Measurements from ENCODE around the gene C1orf115. TPM values are rescaled to one million over a fixed set of nuclear protein-coding genes. Genes with fewer than 3 reads are reported as not detected.
A peak's percentile ranks its signal among the peaks of the same experiment; 100 is the strongest.

C1orf115 gene
- polyA plus RNA-seq, 3 donors = 0.47 to 3.1 (median 1.9) TPM

- Mint-ChIP-seq H3K27ac (peak overlapping the region in 6 of 7 donors; percentile 32 to 90 (median 78)), H3K9me3 (peaks cover 0 to 2% (median 0%) of the 10 kb centered on the region in 7 donors), H3K36me3 (peaks cover 0 to 2% of the 10 kb centered on the region in 2 donors), H3K4me1 (peaks cover 31% of the 10 kb centered on the region), H3K27me3 (ENCODE audit: low read depth in 3 of 3) (peaks cover 0 to 8% (median 0%) of the 10 kb centered on the region in 3 donors), H3K4me3 (peak overlapping the region; percentile 17 to 65)
- intact Hi-C loops (cut with micrococcal nuclease) = loop anchor here in 1 of 2 donors (5.0 kb wide), 1 partner anchor 40 kb away; the partner anchor contains the start of gene C1orf115
- H3K79me2 ChIP-seq (ENCODE audit: insufficient read depth, low read length) = no peaks in the 10 kb centered on the region
- peak in 1 of 3 donors; percentile 35 for DNase-seq
- H3K27ac ChIP-seq (ENCODE audit: low read depth in 1 of 2, low read length in 2 of 2) = peak overlapping the region in 1 of 2 donors; percentile 53
- peak overlapping the region in 1 of 3 experiments; percentile 55 for H3K4me3 ChIP-seq (replicated peaks in 1 of 3; ENCODE audit: low read depth in 2 of 3, low read length in 3 of 3)
- peak overlapping the region; percentile 62 for H2AFZ ChIP-seq (ENCODE audit: insufficient read depth, low read depth, low read length, poor library complexity, severe bottlenecking)
- no peaks in the 10 kb centered on the region for H3K36me3 ChIP-seq (replicated peaks in 1 of 2; ENCODE audit: control insufficient read depth in 1 of 2, insufficient read depth in 2 of 2, low read length in 2 of 2)
- no CpG with 5 or more reads among the region's 7 CpGs for WGBS (ENCODE audit: insufficient coverage)
- peak overlapping the region; percentile 60 for H3K4me2 ChIP-seq (replicated peaks; ENCODE audit: extremely low read depth, low read length, poor library complexity, severe bottlenecking)
- no peak overlapping the region for H3K9ac ChIP-seq (ENCODE audit: insufficient read depth, low read length, poor library complexity, severe bottlenecking)
- no peak for TF ChIP-seq CTCF (IDR thresholded peaks at IDR 0.05)
- no peaks in the 10 kb centered on the region for H4K20me1 ChIP-seq (ENCODE audit: insufficient read depth, low read length)
- H3K27me3 ChIP-seq (ENCODE audit: control insufficient read depth in 2 of 2, insufficient read depth in 2 of 2, low read length in 2 of 2) = no peaks in the 10 kb centered on the region
- H3K4me1 ChIP-seq (ENCODE audit: control insufficient read depth in 1 of 2, insufficient read depth in 2 of 2, low read length in 2 of 2) = peaks cover 25 to 29% of the 10 kb centered on the region in 2 donors
- H3K9me3 ChIP-seq (replicated peaks in 1 of 2; ENCODE audit: control insufficient read depth in 1 of 2, insufficient read depth in 1 of 2, low read length in 2 of 2) = no peaks in the 10 kb centered on the region
Observed at GRCh38 chr1:220732621-220733020, 42.5 kb downstream of the C1orf115 start.

GRCh38 chr1:220733086-220733601, 43.0 kb downstream of the C1orf115 start:
- peak overlapping the region; percentile 62 for H2AFZ ChIP-seq (ENCODE audit: insufficient read depth, low read depth, low read length, poor library complexity, severe bottlenecking)
- H3K27ac ChIP-seq (ENCODE audit: low read depth in 1 of 2, low read length in 2 of 2) = no peak overlapping the region

More at GRCh38 chr1:220733086-220733601, 43.0 kb downstream of the C1orf115 start:
- Histone ChIP-seq H3K4me2 (replicated peaks; ENCODE audit: extremely low read depth, low read length, poor library complexity, severe bottlenecking) (peak overlapping the region; percentile 60), H3K27me3 (ENCODE audit: control insufficient read depth in 2 of 2, insufficient read depth in 2 of 2, low read length in 2 of 2) (no peaks in the 10 kb centered on the region), H3K36me3 (replicated peaks in 1 of 2; ENCODE audit: control insufficient read depth in 1 of 2, insufficient read depth in 2 of 2, low read length in 2 of 2) (no peaks in the 10 kb centered on the region), H3K79me2 (ENCODE audit: insufficient read depth, low read length) (no peaks in the 10 kb centered on the region), H3K9ac (ENCODE audit: insufficient read depth, low read length, poor library complexity, severe bottlenecking) (no peak overlapping the region), H3K4me3 (replicated peaks in 1 of 3; ENCODE audit: low read depth in 2 of 3, low read length in 3 of 3) (peak overlapping the region in 1 of 3 experiments; percentile 55), H3K4me1 (ENCODE audit: control insufficient read depth in 1 of 2, insufficient read depth in 2 of 2, low read length in 2 of 2) (peaks cover 25 to 29% of the 10 kb centered on the region in 2 donors), H3K9me3 (replicated peaks in 1 of 2; ENCODE audit: control insufficient read depth in 1 of 2, insufficient read depth in 1 of 2, low read length in 2 of 2) (no peaks in the 10 kb centered on the region), H4K20me1 (ENCODE audit: insufficient read depth, low read length) (no peaks in the 10 kb centered on the region)
- Mint-ChIP-seq H3K36me3 (peaks cover 0 to 2% of the 10 kb centered on the region in 2 donors), H3K9me3 (peaks cover 0 to 2% (median 0%) of the 10 kb centered on the region in 7 donors), H3K27ac (peak overlapping the region in 6 of 7 donors; percentile 22 to 90 (median 64)), H3K4me1 (peaks cover 31% of the 10 kb centered on the region), H3K4me3 (peak overlapping the region in 1 of 2 donors; percentile 65), H3K27me3 (ENCODE audit: low read depth in 3 of 3) (peaks cover under 1 to 9% (median 3%) of the 10 kb centered on the region in 3 donors)
- intact Hi-C loops (cut with micrococcal nuclease) = loop anchor here in 1 of 2 donors (5.0 kb wide), 1 partner anchor 41 kb away; the partner anchor contains the start of gene C1orf115
- peak; percentile 73 to 95 (median 92) for DNase-seq
- WGBS (ENCODE audit: insufficient coverage) = no CpG with 5 or more reads among the region's 15 CpGs
- TF ChIP-seq CTCF (IDR thresholded peaks at IDR 0.05) = peak; percentile 91

Measured in CD14-positive monocyte (primary cell).